GM12878 (cell line): ENCODE data around the gene JMJD4. TPM values are rescaled to one million over a fixed set of nuclear protein-coding genes. Genes with fewer than 3 reads are reported as not detected.

ENCODE experiments used
- BCL3 ChIP-seq: IDR thresholded peaks from 2 replicates; pipeline ENCODE4 v1.6.1; 2011; ENCODE audit warnings: borderline replicate concordance, low read depth, mild to moderate bottlenecking, moderate library complexity, low read length; ENCODE audit not compliant: insufficient read depth, poor library complexity, severe bottlenecking
- JUNB ChIP-seq: IDR thresholded peaks from 2 replicates; pipeline ENCODE4 v1.6.1; 2016; ENCODE audit warnings: antibody characterized with exemption, mild to moderate bottlenecking
- POU2F2 ChIP-seq: IDR thresholded peaks from 3 replicates; pipeline ENCODE4 v1.6.1; 2011; ENCODE audit warnings: low read depth, mild to moderate bottlenecking, low read length, borderline replicate concordance
- ZSCAN29 ChIP-seq: fragments of 450-650 bp; IDR thresholded peaks from 2 replicates; pipeline ENCODE4 v1.6.1; 2017; ENCODE audit warnings: mild to moderate bottlenecking, moderate library complexity
- polyA plus RNA-seq, 11 experiments: library from polyadenylated mRNA; depleted of rRNA in 4 of 11; unstranded in 6 of 11; stranded (reverse) in 5 of 11; fragments of >200 nt; fragmentation: Nextera tagmentation in 4 of 11; fragmentation: Illumina TruSeq in 1 of 11; extraction: Ambion mirVana in 4 of 11; extraction: Trizol in 1 of 11; gene quantifications; 1 replicate in 1 of 11; 2 replicates in 10 of 11; pipeline versions ENCODE4 v1.2.1 to v1.2.3, GENCODE V29; 2011 to 2016; ENCODE audit warnings: inconsistent platforms in 2 of 11, missing spikeins in 2 of 11, low read depth in 1 of 11
- total RNA-seq, 4 experiments: library from RNA; depleted of rRNA in 3 of 4; stranded (reverse); fragments of >200 nt in 3 of 4; fragmentation: Illumina TruSeq in 1 of 4; extraction: Trizol in 1 of 4; gene quantifications; 2 replicates each; pipeline versions ENCODE4 v1.2.1 to v1.2.3, GENCODE V29; 2013 to 2021
- TF ChIP-seq, protein P1 (sequence below): fragments of 450-650 bp; IDR thresholded peaks from 2 replicates; pipeline ENCODE4 v1.6.1; 2017; ENCODE audit warnings: mild to moderate bottlenecking, moderate library complexity

The JMJD4 gene
- total and polyA plus RNA-seq, 10 of the 15 experiments (the other 5 are each of a cell fraction or from before 2014, with no cell fraction given): 0.89 to 38.3 (median 18.4) TPM

- no peak for TF ChIP-seq BCL3
- TF ChIP-seq ZSCAN29: no peak
- TF ChIP-seq JUNB: no peak
- TF ChIP-seq, protein P1, sequence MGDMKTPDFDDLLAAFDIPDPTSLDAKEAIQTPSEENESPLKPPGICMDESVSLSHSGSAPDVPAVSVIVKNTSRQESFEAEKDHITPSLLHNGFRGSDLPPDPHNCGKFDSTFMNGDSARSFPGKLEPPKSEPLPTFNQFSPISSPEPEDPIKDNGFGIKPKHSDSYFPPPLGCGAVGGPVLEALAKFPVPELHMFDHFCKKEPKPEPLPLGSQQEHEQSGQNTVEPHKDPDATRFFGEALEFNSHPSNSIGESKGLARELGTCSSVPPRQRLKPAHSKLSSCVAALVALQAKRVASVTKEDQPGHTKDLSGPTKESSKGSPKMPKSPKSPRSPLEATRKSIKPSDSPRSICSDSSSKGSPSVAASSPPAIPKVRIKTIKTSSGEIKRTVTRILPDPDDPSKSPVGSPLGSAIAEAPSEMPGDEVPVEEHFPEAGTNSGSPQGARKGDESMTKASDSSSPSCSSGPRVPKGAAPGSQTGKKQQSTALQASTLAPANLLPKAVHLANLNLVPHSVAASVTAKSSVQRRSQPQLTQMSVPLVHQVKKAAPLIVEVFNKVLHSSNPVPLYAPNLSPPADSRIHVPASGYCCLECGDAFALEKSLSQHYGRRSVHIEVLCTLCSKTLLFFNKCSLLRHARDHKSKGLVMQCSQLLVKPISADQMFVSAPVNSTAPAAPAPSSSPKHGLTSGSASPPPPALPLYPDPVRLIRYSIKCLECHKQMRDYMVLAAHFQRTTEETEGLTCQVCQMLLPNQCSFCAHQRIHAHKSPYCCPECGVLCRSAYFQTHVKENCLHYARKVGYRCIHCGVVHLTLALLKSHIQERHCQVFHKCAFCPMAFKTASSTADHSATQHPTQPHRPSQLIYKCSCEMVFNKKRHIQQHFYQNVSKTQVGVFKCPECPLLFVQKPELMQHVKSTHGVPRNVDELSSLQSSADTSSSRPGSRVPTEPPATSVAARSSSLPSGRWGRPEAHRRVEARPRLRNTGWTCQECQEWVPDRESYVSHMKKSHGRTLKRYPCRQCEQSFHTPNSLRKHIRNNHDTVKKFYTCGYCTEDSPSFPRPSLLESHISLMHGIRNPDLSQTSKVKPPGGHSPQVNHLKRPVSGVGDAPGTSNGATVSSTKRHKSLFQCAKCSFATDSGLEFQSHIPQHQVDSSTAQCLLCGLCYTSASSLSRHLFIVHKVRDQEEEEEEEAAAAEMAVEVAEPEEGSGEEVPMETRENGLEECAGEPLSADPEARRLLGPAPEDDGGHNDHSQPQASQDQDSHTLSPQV: no peak
- no peak for TF ChIP-seq POU2F2
Observed at GRCh38 chr1:227742738-227743715, 7.9 kb upstream of the JMJD4 start (continued).
